Stimulated activated CD4-positive, alpha-beta T cell treated with anti-CD3 and anti-CD28 coated beads, Interleukin-4, amount 100 ng/mL, for 48 hours (primary cell): ENCODE data around the gene DEXI.

Source experiments
- DNase-seq, 2 donors: peaks; one replicate each; pipeline ENCODE4 v3.0.0-alpha.2; 2020; ENCODE audit warnings: low read depth in 2 of 2

DEXI gene

DNA sequence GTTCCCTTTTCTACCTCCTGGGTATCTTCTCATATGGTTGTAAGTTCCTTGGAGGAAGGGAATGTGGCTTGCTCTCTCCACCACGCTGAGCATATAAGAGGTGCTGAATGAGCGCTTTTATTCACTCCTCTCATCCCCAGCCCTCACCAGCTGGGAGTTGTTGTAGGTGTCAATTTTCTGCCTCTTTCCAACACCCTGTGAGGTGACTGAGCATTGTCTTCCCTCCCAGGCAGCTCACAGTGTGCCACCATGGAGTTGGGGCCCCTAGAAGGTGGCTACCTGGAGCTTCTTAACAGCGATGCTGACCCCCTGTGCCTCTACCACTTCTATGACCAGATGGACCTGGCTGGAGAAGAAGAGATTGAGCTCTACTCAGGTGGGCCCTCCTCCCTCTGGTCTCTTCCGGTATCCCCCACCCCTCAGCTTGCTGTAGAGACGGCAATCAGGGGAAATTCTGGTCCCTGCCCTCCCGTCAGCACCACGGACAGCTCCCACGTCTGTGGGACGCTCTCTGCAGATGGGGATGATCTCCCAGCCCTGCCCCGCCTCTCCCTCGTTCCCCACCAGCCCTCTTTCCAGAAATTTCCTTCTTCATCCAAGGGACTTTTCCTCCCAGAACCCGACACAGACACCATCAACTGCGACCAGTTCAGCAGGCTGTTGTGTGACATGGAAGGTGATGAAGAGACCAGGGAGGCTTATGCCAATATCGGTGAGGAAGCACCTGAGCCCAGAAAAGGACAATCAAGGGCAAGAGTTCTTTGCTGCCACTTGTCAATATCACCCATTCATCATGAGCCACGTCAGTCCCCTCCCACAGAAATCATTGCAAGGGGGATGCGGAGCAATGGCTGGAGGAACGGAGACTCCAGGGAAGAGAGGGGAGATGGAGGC is 47.0 kb downstream of the DEXI start:
- peak in 1 of 2 donors; percentile 45 for DNase-seq

DNA sequence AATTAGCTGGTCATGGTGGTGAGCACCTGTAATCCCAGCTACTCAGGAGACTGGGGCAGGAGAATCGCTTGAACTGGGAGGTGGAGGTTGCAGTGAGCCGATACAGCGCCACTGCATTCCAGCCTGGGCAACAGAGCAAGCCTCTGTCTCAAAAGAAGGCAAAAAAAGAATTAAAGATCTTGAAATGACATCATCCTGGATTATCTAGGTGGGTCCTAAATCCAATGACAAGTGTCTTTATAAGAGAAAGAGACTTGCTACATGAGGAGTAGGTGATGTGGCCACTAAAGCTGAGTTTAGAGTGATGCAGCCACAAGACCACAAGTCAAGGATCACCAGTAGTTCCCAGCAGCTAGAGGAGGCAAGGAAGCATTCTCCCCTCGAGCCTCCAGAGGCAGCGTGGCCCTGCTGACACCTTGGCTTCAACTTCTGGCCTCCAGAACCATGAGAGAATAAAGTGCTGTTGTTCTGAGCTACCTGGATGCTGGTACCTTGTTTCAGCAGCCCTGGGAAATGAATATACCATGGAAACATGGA is 49.4 kb downstream of the DEXI start:
- DNase-seq, result no peak

DNA sequence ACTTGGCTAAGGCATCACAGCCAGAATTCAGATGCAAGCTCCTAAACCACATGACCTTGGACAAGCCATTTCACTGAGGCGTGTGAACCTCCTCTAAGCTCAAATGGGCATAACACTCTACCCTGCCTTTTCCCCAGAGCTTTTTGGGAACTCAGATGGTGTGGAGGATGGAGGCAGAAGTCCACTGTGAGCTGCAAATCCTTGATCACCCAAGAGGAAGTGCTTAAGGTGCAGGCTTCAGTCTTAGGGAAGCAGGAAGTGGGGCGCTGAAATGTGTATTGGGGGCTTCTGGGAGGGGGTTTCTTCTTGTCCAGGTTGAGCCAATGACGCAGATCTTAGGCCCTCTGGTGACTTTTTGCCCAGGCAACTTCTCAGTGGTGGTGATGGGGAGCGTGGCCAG is 52.4 kb downstream of the DEXI start:
- DNase-seq, result no peak

DNA sequence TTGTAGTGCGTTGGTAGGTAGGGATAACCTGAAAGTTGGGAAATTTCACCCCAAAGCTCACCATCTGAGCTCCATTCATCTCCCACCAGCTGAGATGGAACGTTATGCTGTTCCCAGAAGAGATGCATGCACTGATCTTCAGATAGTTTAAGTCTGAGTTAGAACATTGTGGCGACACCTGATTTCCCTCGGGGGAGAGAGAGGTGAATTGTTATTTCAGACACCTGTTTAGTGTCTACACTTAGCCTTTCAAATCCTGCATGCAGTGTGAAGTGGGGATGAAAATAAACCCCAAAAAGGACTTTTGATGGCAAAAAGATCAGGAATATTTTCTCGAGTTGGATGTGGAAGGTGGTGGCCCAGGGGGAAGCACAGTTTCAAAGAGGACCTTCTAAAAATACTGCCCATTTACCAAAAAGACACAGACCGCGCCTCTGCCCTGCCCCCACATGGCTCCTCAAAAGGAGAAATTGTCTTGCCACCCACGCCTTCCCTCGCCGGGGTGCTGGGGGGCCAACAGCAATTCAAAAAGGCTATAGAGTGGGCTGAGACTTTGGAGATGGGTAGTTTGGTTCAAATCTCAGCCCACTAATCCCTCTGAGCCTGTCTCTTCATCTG is 53.8 kb downstream of the DEXI start:
- no peak for DNase-seq

DNA sequence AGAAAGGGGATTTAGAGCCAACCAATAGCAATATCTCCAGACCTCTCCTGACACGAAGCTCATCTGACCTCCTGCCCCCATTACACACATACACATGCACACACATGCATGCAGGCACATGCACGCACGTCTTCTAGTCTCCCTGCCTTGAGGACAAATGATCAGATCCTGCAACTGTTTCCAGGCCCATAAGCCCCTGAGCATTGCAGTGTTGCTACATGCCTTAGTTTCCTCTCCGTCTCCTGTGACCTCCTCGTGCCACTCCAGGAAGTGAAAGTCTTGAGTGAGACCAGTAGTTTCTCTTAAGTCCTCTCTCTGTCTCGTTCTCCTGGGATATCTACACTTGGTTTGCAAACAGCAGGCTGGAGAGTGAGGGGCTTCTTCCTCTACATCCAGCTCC is 57.0 kb downstream of the DEXI start:
- no peak for DNase-seq

DNA sequence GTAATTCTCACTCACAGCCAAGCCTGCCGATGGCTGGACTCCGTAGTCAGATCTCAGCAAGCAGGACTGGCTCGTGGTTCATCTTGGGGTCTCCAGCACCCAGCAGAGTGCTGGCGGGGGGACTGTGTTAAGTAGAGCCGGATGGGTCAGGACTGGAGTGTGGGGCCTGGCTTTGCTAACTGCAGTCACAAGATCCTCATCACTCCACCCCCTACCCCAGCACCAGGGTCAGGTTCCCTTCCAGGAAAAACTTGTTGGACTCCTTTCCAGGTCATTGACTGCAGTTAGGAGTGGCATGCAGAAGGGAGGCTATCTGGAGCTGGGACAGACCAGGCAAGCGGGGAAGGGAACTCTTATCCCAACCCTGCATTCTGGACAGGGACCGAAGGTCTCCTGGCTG is 59.3 kb downstream of the DEXI start:
- DNase-seq, result no peak

DNA sequence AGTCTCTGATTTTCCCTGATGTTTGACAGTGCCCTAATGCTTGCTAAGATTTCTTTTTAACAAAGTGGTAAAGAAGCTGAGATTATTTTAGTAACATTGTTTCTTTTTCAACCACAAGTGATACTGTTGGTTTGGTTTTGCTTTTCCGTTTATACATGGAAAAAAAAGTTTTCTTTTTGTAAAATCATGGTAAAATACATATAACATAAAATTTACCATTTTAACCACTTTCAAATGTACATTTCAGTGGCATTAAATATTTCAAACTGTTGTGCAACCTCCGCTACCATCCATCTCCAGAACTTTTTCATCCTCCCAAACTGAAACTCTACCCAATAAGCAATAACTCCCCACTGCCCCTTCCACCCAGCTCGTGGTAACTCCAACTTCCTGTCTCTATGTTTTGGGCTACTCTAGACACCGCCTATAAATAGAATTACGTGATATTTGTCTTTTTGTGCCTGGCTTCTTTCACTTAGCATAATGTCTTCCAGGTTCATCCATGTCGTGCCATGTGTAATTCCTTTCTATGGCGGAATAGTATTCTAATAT is 60.7 kb downstream of the DEXI start:
- no peak for DNase-seq

DNA sequence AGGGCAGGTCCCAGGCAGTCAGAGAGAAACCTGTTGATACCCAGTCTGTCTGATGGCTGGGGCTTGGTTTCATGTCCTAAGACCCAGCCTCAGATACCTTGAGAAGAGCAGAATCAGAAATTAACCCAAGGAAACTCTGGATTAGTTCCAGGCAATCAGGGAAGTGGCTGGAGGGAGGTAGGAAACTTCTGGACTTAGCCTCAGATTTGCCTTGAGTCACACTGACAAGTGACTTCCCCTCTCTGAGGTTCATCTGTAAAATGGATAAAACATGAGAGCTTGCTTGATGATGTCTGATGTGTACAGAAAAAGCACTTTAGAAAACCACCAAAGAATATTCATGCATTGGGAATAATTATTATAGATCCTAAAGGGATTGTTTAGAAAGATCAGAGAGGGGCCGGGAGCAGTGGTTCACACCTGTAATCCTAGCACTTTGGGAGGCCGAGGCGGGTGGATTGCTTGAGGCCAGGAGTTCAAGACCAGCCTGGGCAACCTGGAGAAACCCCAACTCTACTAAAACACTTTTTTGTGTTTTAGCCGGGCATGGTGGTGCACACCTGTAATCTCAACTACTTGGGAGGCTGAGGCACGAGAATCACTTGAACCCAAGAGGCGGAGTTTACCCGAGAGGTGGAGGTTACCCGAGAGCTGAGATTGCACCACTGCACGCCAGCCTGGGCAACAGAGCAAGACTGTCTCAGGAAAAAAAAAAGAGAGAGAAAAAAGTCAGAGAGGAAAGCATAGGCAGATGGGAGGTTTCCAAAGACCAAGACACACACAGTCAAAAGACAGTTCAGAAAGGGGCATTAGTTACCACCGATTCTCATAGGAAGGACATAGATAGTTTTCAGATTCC is 61.4 kb downstream of the DEXI start:
- no peak for DNase-seq

DNA sequence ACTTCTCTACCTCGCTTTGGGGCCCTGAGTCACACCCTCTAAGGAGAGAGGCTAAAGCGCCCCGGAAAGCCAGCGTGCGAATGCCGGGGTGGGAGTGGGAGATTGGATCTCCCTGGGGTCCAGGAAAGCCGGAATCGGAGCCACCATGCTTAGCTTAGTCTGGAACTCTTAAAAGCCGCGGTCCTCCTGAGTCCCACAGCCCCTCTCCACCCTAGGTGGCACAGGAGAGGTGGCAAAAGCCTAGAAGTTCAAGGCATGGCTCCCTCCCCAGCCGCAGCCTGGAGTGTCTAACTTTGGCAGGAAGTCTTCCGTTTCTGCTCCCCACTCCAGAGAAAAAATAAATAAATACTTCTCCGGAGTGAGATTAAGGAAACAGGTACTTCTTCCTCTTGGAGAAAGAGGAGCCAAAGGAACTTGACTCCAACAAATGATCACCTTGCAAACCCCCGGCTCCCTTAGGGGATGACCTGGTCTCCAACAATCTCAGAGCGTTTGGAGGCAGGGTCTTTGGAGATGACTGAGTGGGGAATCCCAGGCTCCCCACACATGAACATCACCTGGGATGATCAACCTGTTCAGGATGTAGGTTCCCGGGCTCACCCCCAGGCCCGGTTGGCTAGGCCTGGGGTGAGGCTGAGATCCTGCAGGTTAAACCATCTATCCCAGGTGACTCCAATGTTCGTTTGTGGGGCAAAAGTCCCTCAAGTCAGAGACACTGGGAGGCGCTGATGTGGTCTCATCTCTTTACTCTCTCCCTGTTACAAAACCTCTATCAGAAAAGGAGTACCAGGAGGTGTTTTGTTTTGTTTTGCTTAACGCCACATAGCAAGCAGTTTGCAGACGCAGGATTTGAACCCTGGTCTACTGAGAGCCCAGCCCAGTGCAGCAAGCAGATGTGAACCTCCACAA is 62.3 kb downstream of the DEXI start:
- no peak for DNase-seq
